Measurements from ENCODE around the gene HRH1.
"Not testable (repeated sequence)": the region's sequence is repeated elsewhere in the genome, so short reads cannot be mapped to it uniquely, and the experiment has no call there.

HRH1 gene

GRCh38 chr3:11178421-11178820 is 24.1 kb downstream of the HRH1 start:
- TF ChIP-seq CTCF (IDR thresholded peaks at IDR 0.05; ENCODE audit: low read depth, low read length), result no peak
- H3K4me3 ChIP-seq (ENCODE audit: low read depth, low read length), result no peak overlapping the region

- H3K4me3 ChIP-seq (ENCODE audit: low read depth, low read length), result not testable (repeated sequence)
Observed at GRCh38 chr3:11184328-11184969, 30.2 kb downstream of the HRH1 start.

GRCh38 chr3:11185144-11185543 is 30.9 kb downstream of the HRH1 start:
- no peak for TF ChIP-seq CTCF (IDR thresholded peaks at IDR 0.05; ENCODE audit: low read depth, low read length)
- H3K4me3 ChIP-seq (ENCODE audit: low read depth, low read length), result no peak overlapping the region

- no peak overlapping the region for H3K4me3 ChIP-seq (ENCODE audit: low read depth, low read length)
- no peak for TF ChIP-seq CTCF (IDR thresholded peaks at IDR 0.05; ENCODE audit: low read depth, low read length)
Observed at GRCh38 chr3:11185564-11186317, 31.4 kb downstream of the HRH1 start.

GRCh38 chr3:11186318-11186692 is 32.0 kb downstream of the HRH1 start:
- no peak overlapping the region for H3K4me3 ChIP-seq (ENCODE audit: low read depth, low read length)

GRCh38 chr3:11186771-11187191 is 32.5 kb downstream of the HRH1 start:
- H3K4me3 ChIP-seq (ENCODE audit: low read depth, low read length), result no peak overlapping the region
- no peak for TF ChIP-seq CTCF (IDR thresholded peaks at IDR 0.05; ENCODE audit: low read depth, low read length)

More at GRCh38 chr3:11186318-11186692, 32.0 kb downstream of the HRH1 start:
- no peak for TF ChIP-seq CTCF (IDR thresholded peaks at IDR 0.05; ENCODE audit: low read depth, low read length)

GRCh38 chr3:11187681-11188080 is 33.4 kb downstream of the HRH1 start:
- TF ChIP-seq CTCF (IDR thresholded peaks at IDR 0.05; ENCODE audit: low read depth, low read length), result no peak
- H3K4me3 ChIP-seq (ENCODE audit: low read depth, low read length), result no peak overlapping the region

Data from WI38 (cell line).